Activated T-cell treated with anti-CD3 and anti-CD28 coated beads, Interleukin-2, amount 50 U/mL, for 48 hours (primary cell): ENCODE measurements around the gene SRF.
"Not testable (repeated sequence)": the region's sequence is repeated elsewhere in the genome, so short reads cannot be mapped to it uniquely, and the experiment has no call there.

Experiments
- DNase-seq, 2 experiments: peaks; one replicate each; pipeline ENCODE4 v3.0.0-alpha.2; 2020

The SRF gene

GRCh38 chr6:43170931-43171706 lies at the start of gene SRF:
SRF (plus strand) TSS chr6:43171269; CDS start chr6:43171657, 388 bp downstream.
- DNase-seq, result peak; percentile 99

GRCh38 chr6:43122146-43122545 lies 48.9 kb upstream of the SRF start:
- no peak for DNase-seq

- no peak for DNase-seq
These were observed 47.4 kb upstream of the SRF start for GRCh38 chr6:43123461-43124314.

GRCh38 chr6:43124481-43124880 lies 46.6 kb upstream of the SRF start:
- no peak for DNase-seq

DNA sequence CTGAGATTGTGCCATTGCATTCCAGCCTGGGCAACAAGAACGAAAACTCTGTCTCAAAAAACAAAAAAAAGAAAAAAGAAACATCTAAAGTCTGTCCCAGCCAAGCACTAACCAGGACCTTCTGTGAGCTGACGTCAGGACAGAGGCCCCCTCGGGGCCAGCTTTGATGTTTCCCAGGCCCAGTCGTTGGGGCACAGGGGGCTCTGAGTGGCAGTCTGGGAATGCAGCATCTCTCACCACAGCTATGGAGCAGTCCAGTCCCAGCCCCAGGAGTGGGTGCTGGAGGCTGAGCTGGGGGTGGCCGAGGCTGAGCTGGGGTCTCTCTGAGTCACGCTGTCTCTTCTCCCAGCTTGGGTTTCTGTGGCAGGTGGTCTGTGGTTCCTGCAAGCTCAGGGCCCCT lies 46.0 kb upstream of the SRF start:
- no peak for DNase-seq

DNA sequence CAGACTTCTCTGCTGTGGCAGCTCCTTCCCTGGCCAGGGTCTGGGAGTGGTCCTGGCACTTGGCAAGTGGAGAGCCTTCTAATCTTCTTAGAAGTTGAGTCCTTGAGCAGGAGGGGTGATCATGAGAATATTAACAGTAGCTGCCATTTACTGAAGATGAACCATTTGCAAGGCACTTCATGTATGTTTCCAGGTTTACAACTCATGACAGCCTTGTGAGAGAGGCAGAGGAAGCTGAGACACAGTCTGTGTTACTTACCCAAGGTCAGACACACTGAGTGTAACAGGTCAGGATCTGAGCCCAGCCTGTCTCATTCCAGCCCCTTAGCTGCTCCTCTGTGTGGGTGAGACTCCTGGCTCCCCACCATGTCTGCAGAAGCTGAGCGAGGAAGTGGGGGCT lies 45.5 kb upstream of the SRF start:
- no peak for DNase-seq

DNA sequence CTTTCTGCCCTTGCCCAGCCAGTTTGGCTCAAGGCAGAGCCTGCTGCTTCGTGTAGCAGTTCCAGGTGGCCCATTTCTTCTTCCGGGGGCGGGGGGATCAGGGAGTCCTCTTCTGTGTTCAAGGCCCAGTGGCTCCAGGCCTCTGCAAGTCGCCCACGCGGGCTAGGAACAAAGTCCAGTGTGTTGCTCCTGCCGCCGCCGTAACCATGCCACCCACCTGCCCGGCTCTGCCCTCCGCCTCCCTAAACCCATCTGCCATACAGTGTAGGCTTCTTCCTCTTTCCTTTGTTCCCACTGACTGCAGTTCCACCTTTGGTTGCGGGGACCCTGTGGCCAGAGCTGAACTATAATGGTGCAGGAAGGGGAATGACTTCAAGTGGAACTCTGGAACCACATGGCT lies 43.9 kb upstream of the SRF start:
- DNase-seq, result no peak

- DNase-seq, result no peak
These were observed 43.2 kb upstream of the SRF start for GRCh38 chr6:43127877-43128276.

DNA sequence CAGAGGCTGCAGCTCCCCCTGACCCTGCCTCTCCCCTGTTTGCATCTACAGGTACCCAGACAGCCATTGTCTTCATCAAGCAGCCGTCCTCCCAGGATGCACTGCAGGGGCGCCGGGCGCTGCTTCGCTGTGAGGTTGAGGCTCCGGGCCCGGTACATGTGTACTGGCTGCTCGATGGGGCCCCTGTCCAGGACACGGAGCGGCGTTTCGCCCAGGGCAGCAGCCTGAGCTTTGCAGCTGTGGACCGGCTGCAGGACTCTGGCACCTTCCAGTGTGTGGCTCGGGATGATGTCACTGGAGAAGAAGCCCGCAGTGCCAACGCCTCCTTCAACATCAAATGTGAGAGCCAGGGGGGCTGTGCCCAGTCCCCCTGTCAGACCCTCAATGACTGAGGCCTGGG lies 42.1 kb upstream of the SRF start:
- no peak for DNase-seq

- DNase-seq, result peak in 1 of 2 experiments; percentile 27
These were observed 41.5 kb upstream of the SRF start for GRCh38 chr6:43129434-43130194.

DNA sequence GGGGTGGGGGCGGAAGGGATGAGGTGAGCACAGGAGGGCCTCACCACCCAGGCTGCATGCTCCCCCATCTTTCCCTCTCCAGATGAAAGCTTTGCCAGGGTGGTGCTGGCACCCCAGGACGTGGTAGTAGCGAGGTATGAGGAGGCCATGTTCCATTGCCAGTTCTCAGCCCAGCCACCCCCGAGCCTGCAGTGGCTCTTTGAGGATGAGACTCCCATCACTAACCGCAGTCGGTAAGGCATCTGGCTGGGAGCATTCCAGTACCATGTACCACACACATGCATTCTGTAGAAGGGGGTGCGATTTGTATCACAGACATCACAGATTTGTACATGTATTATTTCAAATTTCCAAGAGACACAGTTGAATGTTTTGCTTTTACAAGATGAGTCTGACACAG lies 40.6 kb upstream of the SRF start:
- DNase-seq, result no peak

GRCh38 chr6:43131379-43131778 lies 39.7 kb upstream of the SRF start:
- not testable (repeated sequence) for DNase-seq

- no peak for DNase-seq
These were observed 32.8 kb upstream of the SRF start for GRCh38 chr6:43138267-43138666.

DNA sequence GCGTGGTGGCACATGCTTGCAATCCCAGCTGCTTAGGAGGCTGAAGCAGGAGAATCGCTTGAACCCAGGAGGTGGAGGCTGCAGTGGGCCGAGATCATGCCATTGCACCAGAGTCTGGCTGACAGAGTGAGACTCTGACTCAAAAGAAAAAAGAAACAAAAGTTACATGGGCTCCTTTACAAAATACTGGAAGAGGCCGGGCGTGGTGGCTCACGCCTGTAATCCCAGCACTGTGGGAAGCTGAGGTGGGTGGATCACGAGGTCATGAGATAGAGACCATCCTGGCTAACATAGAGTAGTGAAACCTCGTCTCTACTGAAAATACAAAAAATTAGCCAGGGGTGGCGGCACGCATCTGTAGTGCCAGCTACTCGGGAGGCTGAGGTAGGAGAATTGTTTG lies 31.1 kb upstream of the SRF start:
- not testable (repeated sequence) for DNase-seq

GRCh38 chr6:43141644-43142043 lies 29.4 kb upstream of the SRF start:
- no peak for DNase-seq

GRCh38 chr6:43142101-43142500 lies 29.0 kb upstream of the SRF start:
- no peak for DNase-seq

DNA sequence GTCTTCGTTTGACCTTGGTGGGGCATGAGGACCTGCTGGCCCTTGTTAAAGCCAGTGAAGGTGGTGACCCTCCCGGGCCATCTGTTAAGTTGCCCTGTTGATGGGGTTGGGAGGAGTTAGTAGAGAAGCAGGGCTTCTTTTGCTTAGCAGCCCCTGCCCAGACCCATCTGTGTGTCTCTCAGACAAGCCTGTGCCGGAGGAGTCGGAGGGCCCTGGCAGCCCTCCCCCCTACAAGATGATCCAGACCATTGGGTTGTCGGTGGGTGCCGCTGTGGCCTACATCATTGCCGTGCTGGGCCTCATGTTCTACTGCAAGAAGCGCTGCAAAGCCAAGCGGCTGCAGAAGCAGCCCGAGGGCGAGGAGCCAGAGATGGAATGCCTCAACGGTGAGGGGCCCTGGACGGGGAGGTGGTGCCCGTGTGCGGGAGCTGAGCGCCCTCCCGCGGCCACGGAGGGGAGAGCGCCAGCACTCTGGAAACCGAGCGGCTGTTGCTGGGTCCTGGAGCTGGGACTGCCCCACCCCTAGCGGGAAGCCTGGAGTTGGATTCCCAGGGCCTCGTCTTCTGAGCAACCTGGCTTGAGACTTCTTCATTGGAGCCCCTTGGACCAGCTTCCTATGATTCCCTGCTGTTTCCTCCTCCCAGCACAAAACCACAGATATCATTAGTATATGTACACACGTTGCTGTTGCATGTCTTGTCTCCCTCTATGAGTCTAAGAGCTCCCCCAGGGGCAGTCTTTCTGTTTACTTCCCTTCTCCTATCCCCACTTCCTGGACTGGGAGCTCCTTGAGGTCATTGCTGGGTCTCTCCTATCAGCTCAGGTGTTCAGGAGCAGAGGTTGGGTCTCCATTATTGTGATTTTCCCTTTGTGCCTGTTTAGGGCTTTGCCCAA lies 27.6 kb upstream of the SRF start:
- DNase-seq, result peak; percentile 87 to 90

GRCh38 chr6:43144879-43145278 lies 26.2 kb upstream of the SRF start:
- no peak for DNase-seq

DNA sequence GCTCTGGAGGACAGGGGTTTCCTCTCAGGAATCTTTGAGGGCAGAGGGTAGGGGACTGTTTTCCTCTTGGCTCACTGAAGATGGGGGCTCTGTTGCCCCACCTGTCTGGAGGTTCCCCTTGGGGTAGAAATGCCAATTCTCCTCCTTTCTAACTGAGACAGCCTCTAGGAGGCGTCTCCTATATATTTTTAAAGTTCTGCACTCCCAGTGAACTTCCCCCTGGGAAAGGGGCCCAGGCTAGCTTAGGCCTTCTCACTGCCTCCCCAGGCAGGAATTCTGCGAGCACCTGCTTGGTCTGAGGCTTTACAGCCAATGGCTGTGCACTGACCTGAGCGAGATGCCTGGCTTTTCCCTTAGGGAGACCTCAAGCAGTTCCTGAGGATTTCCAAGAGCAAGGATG lies 24.8 kb upstream of the SRF start:
- no peak for DNase-seq

- DNase-seq, result no peak
These were observed 24.1 kb upstream of the SRF start for GRCh38 chr6:43146709-43147688.
